Breast epithelium (tissue), 4 donors: Measurements from ENCODE around the gene OAT. TPM values are rescaled to one million over a fixed set of nuclear protein-coding genes. Genes with fewer than 3 reads are reported as not detected.

Experiments used
- DNase-seq, 2 donors: peaks; one replicate each; pipeline ENCODE4 v3.0.0-alpha.2; 2019; ENCODE audit warnings: low spot score in 2 of 2
- H3K27ac ChIP-seq, 2 donors: fragments of 200-600 bp; sonication (generic) in 1 of 2; one replicate each; pipeline ENCODE4 v1.5.1; 2016 to 2019; ENCODE audit warnings: mild to moderate bottlenecking in 1 of 2
- H3K27me3 ChIP-seq, 2 donors: fragments of 200-600 bp; sonication (generic) in 1 of 2; one replicate each; pipeline versions ENCODE4 v1.5.1 to v1.6.0; 2017 to 2019; ENCODE audit warnings: control low read depth in 1 of 2, mild to moderate bottlenecking in 1 of 2
- H3K36me3 ChIP-seq: fragments of 200-600 bp; one replicate; pipeline ENCODE4 v1.5.1; 2019
- H3K4me1 ChIP-seq, 2 donors: fragments of 200-600 bp; sonication (generic); one replicate each; pipeline ENCODE4 v1.5.1; 2016 to 2019; ENCODE audit warnings: control low read depth in 1 of 2
- H3K4me3 ChIP-seq, 3 donors: fragments of 200-600 bp; sonication (generic); 1 replicate in 2 of 3; 2 replicates in 1 of 3; pipeline ENCODE4 v1.5.1; 2016 to 2019; ENCODE audit warnings: mild to moderate bottlenecking in 3 of 3, moderate library complexity in 2 of 3
- H3K9me3 ChIP-seq, 2 donors: fragments of 200-600 bp; sonication (generic) in 1 of 2; one replicate each; pipeline ENCODE4 v1.5.1; 2016 to 2019; ENCODE audit warnings: control low read depth in 1 of 2
- CTCF ChIP-seq, 3 donors: fragments of 450-650 bp; IDR thresholded peaks; one replicate each; pipeline ENCODE4 v1.5.1; 2016 to 2017; ENCODE audit warnings: antibody characterized with exemption in 3 of 3, mild to moderate bottlenecking in 3 of 3, moderate library complexity in 3 of 3
- POLR2A ChIP-seq: fragments of 450-650 bp; IDR thresholded peaks from one replicate; pipeline ENCODE4 v1.6.1; 2016; ENCODE audit warnings: antibody characterized with exemption, mild to moderate bottlenecking, moderate library complexity
- POLR2AphosphoS5 ChIP-seq, 3 donors: sonication (generic); formaldehyde crosslinking; IDR thresholded peaks; one replicate each; pipeline ENCODE4 v1.6.1; 2017; ENCODE audit warnings: antibody characterized with exemption in 3 of 3
- intact Hi-C: fragments of 100-400 bp; cut with DNase I; formaldehyde crosslinking; loops from one replicate; pipeline ENCODE4 v1.15.1; 2023; ENCODE audit warnings: low total_unique reads
- total RNA-seq, 3 donors: library from RNA; depleted of rRNA; stranded (reverse); fragments of >200 nt; gene quantifications; one replicate each; pipeline ENCODE4 v1.1.0, GENCODE V29; 2016

OAT gene
- total RNA-seq, 3 donors from 2014 or later = 93.3 to 160 (median 115) TPM

GRCh38 chr10:124351481-124352220, 67.1 kb downstream of the OAT start:
- intact Hi-C loops = no loop called here
- Histone ChIP-seq H3K36me3 (no peaks in the 10 kb centered on the region), H3K9me3 (no peaks in the 10 kb centered on the region), H3K4me3 (no peak overlapping the region), H3K4me1 (no peaks in the 10 kb centered on the region), H3K27ac (no peak overlapping the region), H3K27me3 (no peaks in the 10 kb centered on the region)
- no peak for DNase-seq
- TF ChIP-seq CTCF (IDR thresholded peaks at IDR 0.05) (no peak), POLR2AphosphoS5 (IDR thresholded peaks at IDR 0.05) (no peak), POLR2A (no peak)

- Histone ChIP-seq H3K36me3 (no peaks in the 10 kb centered on the region), H3K4me1 (no peaks in the 10 kb centered on the region), H3K27me3 (no peaks in the 10 kb centered on the region), H3K9me3 (no peaks in the 10 kb centered on the region), H3K27ac (no peak overlapping the region), H3K4me3 (no peak overlapping the region)
- DNase-seq = no peak
- intact Hi-C loops = no loop called here
- TF ChIP-seq POLR2A = no peak
- no peak for TF ChIP-seq CTCF (IDR thresholded peaks at IDR 0.05)
- TF ChIP-seq POLR2AphosphoS5 (IDR thresholded peaks at IDR 0.05) = no peak
Observed at GRCh38 chr10:124350806-124351205, 67.9 kb downstream of the OAT start.

- H3K4me1 ChIP-seq = no peaks in the 10 kb centered on the region
- no peak for TF ChIP-seq CTCF (IDR thresholded peaks at IDR 0.05)
- no peak overlapping the region for H3K4me3 ChIP-seq
- no peaks in the 10 kb centered on the region for H3K27me3 ChIP-seq
- no peaks in the 10 kb centered on the region for H3K9me3 ChIP-seq
- intact Hi-C loops = no loop called here
- H3K36me3 ChIP-seq = no peaks in the 10 kb centered on the region
- no peak for DNase-seq
- H3K27ac ChIP-seq = no peak overlapping the region
Observed at GRCh38 chr10:124349996-124350280, 68.8 kb downstream of the OAT start.

- no peak for TF ChIP-seq POLR2A
- no peak for TF ChIP-seq CTCF (IDR thresholded peaks at IDR 0.05)
- no peak overlapping the region for H3K4me3 ChIP-seq
- no peak overlapping the region for H3K27ac ChIP-seq
- H3K9me3 ChIP-seq = no peaks in the 10 kb centered on the region
- H3K27me3 ChIP-seq = no peaks in the 10 kb centered on the region
- no peaks in the 10 kb centered on the region for H3K4me1 ChIP-seq
- H3K36me3 ChIP-seq = no peaks in the 10 kb centered on the region
- no peak for DNase-seq
- intact Hi-C loops = no loop called here
Observed at GRCh38 chr10:124349231-124349995, 69.3 kb downstream of the OAT start.

GRCh38 chr10:124348801-124349200, 69.9 kb downstream of the OAT start:
- Histone ChIP-seq H3K27me3 (no peaks in the 10 kb centered on the region), H3K4me1 (no peaks in the 10 kb centered on the region), H3K4me3 (no peak overlapping the region), H3K36me3 (no peaks in the 10 kb centered on the region), H3K9me3 (no peaks in the 10 kb centered on the region), H3K27ac (no peak overlapping the region)
- DNase-seq = no peak
- intact Hi-C loops = no loop called here
- no peak for TF ChIP-seq CTCF (IDR thresholded peaks at IDR 0.05)
- no peak for TF ChIP-seq POLR2AphosphoS5 (IDR thresholded peaks at IDR 0.05)
- TF ChIP-seq POLR2A = no peak
